Osteocyte (in vitro differentiated cells): ENCODE data around the gene VSX2. TPM values are rescaled to one million over a fixed set of nuclear protein-coding genes. Genes with fewer than 3 reads are reported as not detected.

Source experiments
- DNase-seq: peaks from one replicate; pipeline ENCODE4 v3.0.0; 2021; ENCODE audit warnings: mixed read lengths; ENCODE audit not compliant: unreplicated experiment; ENCODE audit errors: extremely low spot score
- H3K27ac Mint-ChIP-seq: one replicate; pipeline ENCODE4 v1.8.0; 2021; ENCODE audit warnings: mild to moderate bottlenecking, mixed read lengths; ENCODE audit not compliant: unreplicated experiment
- H3K27me3 Mint-ChIP-seq: one replicate; pipeline ENCODE4 v1.8.0; 2021; ENCODE audit warnings: mixed read lengths; ENCODE audit not compliant: unreplicated experiment
- H3K36me3 Mint-ChIP-seq: one replicate; pipeline ENCODE4 v1.8.0; 2021; ENCODE audit warnings: mixed read lengths; ENCODE audit not compliant: unreplicated experiment
- H3K4me1 Mint-ChIP-seq: one replicate; pipeline ENCODE4 v1.8.0; 2021; ENCODE audit warnings: mixed read lengths; ENCODE audit not compliant: unreplicated experiment
- H3K4me3 Mint-ChIP-seq: one replicate; pipeline ENCODE4 v1.8.0; 2021; ENCODE audit warnings: mild to moderate bottlenecking, moderate library complexity, mixed read lengths; ENCODE audit not compliant: unreplicated experiment
- H3K9me3 Mint-ChIP-seq: one replicate; pipeline ENCODE4 v1.8.0; 2021; ENCODE audit warnings: mixed read lengths; ENCODE audit not compliant: unreplicated experiment
- total RNA-seq: library from RNA; stranded (reverse); gene quantifications from 2 replicates; pipeline ENCODE4 v1.2.1, GENCODE V29; 2021
- TF ChIP-seq, protein P1 (sequence below): fragments of 200-600 bp; sonication (generic); IDR thresholded peaks from 2 replicates; pipeline ENCODE4 v1.5.0; 2021; ENCODE audit warnings: antibody characterized with exemption, mild to moderate bottlenecking, moderate library complexity

VSX2 gene
- total RNA-seq, 1 donor from 2014 or later: not detected

DNA sequence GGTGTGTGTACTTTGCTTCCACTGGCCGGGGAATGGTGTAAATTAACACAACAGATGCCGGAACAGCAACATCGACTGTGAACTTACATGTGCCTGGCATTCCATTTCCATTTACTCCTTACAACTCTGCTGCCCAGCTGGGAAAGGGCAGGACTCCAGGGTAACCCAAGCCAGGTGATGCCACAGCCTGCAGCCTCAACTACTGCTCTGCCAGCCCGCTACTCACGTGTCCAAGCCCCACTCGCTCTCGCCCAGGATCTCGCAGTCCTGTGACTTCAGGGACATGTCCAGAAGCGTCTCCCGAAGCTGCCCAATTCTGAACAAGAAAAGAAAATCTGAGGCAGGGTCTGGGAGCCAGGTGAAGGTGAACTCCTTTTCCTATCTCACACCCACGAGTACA is 52.8 kb downstream of the VSX2 start:
- TF ChIP-seq, protein P1, sequence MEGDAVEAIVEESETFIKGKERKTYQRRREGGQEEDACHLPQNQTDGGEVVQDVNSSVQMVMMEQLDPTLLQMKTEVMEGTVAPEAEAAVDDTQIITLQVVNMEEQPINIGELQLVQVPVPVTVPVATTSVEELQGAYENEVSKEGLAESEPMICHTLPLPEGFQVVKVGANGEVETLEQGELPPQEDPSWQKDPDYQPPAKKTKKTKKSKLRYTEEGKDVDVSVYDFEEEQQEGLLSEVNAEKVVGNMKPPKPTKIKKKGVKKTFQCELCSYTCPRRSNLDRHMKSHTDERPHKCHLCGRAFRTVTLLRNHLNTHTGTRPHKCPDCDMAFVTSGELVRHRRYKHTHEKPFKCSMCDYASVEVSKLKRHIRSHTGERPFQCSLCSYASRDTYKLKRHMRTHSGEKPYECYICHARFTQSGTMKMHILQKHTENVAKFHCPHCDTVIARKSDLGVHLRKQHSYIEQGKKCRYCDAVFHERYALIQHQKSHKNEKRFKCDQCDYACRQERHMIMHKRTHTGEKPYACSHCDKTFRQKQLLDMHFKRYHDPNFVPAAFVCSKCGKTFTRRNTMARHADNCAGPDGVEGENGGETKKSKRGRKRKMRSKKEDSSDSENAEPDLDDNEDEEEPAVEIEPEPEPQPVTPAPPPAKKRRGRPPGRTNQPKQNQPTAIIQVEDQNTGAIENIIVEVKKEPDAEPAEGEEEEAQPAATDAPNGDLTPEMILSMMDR: no peak

DNA sequence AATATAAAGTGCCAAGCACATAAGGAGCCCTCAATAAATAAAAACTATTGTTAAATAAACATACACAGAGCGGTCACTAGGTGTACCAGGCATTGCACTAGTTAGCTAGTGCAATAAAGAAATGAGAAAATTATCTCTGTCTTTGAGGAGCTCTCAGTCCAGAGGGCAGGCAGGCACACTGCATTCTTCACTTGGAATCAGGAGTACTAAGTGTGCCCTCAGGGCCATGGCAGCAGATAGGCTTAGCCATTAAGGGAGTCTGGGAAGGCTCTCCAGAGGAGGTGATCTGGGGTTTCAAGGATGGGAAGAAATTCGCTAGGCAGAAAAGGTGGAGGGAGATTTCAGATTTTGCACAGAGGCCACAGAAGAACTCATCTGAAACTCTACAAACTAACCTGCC is 54.4 kb downstream of the VSX2 start:
- Mint-ChIP-seq H3K36me3 (peaks cover 30% of the 10 kb centered on the region), H3K4me3 (no peak overlapping the region), H3K9me3 (no peaks in the 10 kb centered on the region), H3K27ac (no peak overlapping the region), H3K27me3 (no peaks in the 10 kb centered on the region), H3K4me1 (peaks cover under 1% of the 10 kb centered on the region)
- DNase-seq: no peak
- TF ChIP-seq, protein P1: no peak

More for the DNA sequence above, 52.8 kb downstream of the VSX2 start:
- H3K4me1 Mint-ChIP-seq: no peaks in the 10 kb centered on the region
- H3K27me3 Mint-ChIP-seq: no peaks in the 10 kb centered on the region
- H3K36me3 Mint-ChIP-seq: peaks cover 26% of the 10 kb centered on the region
- H3K9me3 Mint-ChIP-seq: no peaks in the 10 kb centered on the region
- H3K4me3 Mint-ChIP-seq: no peak overlapping the region
- no peak overlapping the region for H3K27ac Mint-ChIP-seq
- no peak for DNase-seq

DNA sequence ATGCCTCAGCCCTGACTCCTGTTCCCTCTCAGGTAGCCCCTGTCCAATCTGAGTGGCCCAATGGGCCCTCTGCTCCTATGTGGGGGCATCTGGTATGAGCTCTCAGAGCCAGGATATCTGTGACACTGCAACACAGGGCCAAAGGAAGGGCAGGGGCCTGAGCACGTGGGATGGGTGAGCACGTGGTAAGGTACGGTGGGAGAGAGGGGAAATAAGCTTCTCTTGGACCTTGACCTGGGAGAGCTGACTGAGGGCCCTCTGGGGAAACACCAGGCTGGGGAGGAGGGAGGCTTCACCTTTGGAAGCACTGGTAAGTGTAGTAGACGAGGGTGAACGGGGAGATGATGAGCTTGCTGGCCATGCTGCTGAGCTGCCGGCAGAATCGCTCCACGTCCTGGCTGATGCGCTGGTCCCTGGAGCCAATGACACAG is 56.8 kb downstream of the VSX2 start:
- no peak overlapping the region for H3K4me3 Mint-ChIP-seq
- H3K36me3 Mint-ChIP-seq: peaks cover 31% of the 10 kb centered on the region
- TF ChIP-seq, protein P1: no peak
- peaks cover 6% of the 10 kb centered on the region for H3K4me1 Mint-ChIP-seq
- no peak overlapping the region for H3K27ac Mint-ChIP-seq
- no peak for DNase-seq
- H3K27me3 Mint-ChIP-seq: no peaks in the 10 kb centered on the region
- no peaks in the 10 kb centered on the region for H3K9me3 Mint-ChIP-seq

DNA sequence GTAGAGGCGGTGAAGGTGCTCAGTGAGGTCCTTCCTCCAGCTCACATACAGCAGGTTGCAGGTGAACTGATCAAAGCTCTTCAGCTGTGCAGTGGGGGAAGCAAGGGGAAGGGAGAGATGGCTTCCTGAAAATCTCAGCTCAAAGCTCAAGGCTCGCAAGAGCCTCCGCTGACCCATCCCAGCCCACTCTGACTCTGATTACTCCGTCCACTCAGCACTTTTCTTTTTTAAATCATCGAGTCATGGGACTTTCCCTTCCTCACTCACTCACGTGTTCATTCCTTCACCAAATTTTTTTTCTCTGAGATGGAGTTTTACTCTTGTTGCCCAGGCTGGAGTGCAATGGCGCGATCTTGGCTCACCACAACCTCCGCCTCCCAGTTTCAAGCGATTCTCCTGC is 58.7 kb downstream of the VSX2 start:
- Mint-ChIP-seq H3K27me3 (no peaks in the 10 kb centered on the region), H3K27ac (no peak overlapping the region), H3K36me3 (peaks cover 23% of the 10 kb centered on the region), H3K4me3 (no peak overlapping the region), H3K9me3 (no peaks in the 10 kb centered on the region), H3K4me1 (peaks cover 15% of the 10 kb centered on the region)
- TF ChIP-seq, protein P1: no peak
- DNase-seq: no peak

DNA sequence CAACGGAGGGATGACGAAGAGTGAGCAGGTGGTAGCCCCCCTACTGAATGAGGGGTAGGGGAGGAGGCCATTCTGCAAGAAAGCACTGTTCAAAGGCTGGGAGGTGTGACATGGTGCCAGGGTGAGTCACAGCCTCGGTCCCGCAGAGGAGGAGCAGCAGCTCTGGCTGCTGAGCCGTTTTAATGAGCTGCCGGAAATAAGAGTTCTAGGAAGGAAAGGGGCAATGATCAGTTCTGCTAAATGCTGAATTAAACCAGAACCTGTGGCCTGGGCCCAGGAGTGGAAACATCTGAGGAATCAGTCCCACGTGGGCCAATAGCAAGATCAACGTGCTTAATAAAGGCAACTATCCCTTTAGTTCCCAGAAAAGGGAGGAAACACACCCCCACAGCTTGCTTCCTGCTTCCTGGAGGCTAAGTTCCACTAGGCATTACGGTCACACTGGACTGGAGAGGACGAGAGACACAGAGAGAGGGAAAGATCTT is 59.9 kb downstream of the VSX2 start:
- H3K27ac Mint-ChIP-seq: no peak overlapping the region
- H3K4me3 Mint-ChIP-seq: no peak overlapping the region
- no peaks in the 10 kb centered on the region for H3K27me3 Mint-ChIP-seq
- no peak for DNase-seq
- TF ChIP-seq, protein P1: no peak
- no peaks in the 10 kb centered on the region for H3K9me3 Mint-ChIP-seq
- H3K4me1 Mint-ChIP-seq: peaks cover 19% of the 10 kb centered on the region
- peaks cover 23% of the 10 kb centered on the region for H3K36me3 Mint-ChIP-seq
